GM18868 (cell line): ENCODE data around the gene TCF12.

Experiments used
- ATAC-seq: cut with Tn5 transposase; IDR thresholded peaks from one replicate; pipeline ENCODE4 v1.9.1; 2021; ENCODE audit warnings: mild to moderate bottlenecking, moderate library complexity; ENCODE audit not compliant: unreplicated experiment

Gene TCF12

DNA sequence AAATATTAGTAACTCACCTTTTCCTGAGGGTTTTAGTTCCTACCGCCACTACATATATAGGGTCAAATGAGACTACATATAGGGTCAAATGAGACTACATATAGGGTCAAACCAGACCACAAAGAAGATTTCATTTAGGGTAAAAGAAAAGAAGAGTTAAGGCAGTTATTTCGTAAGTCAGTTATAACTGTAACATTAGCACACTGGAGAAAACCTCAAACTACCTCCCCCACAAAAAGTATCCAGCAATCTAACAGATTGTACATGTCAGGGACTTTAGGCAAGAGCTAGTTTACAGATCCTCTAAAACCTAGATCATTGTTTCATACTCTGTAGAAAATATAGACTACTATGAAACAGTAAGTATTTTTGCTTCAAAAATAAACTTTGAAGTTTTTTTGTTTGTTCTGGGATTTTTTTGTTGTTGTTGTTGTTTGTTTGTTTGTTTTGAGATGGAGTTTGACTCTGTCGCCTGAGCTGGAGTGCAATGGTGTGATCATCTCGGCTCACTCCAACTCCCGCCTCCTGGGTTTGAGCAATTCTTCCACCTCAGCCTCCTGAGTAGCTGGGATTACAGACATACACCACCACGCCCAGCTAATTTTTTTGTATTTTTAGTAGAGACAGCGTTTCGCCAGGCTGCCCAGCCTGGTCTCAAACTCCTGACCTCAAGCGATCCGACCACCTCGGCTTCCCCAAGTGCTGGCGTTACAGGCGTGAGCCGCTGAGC lies 365.5 kb downstream of the TCF12 start:
- ATAC-seq: no peak

DNA sequence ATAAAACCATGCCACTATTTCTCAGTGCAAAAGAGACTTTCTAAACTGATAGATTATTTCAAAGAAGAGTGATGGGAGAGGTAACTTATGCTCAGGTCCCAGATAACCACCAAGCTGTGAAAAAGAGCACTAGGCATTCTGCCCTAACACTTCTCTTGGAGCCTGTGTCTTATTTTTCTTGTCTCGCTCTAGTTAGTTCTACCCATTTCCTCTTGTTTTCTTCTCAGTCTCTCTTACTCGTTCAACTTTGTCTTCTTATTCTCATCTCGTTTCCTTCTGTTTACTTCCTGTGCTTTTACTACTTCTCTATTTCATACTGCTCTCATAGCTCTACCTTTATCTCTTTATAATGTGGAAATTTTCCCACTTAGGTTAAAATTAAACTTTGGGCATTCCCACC lies 366.1 kb downstream of the TCF12 start:
- ATAC-seq: no peak

DNA sequence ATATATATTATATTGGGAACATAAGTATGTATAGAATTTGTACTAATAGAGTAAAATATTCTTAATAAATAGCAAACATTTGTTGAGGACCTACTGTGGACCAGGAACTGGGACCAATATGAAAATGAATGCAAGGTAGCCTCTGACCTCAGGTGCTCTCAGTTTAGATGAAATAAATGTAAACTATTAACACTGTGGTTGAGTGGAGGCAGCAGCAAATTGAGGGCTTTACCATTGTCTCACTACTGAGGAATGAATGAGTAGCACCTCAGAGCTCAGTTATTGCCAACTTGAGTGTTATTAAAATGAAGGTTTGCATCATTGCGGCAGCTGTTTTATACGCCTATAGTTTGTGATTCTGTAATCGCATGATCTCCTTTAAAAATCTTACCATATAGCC lies 366.9 kb downstream of the TCF12 start:
- no peak for ATAC-seq

DNA sequence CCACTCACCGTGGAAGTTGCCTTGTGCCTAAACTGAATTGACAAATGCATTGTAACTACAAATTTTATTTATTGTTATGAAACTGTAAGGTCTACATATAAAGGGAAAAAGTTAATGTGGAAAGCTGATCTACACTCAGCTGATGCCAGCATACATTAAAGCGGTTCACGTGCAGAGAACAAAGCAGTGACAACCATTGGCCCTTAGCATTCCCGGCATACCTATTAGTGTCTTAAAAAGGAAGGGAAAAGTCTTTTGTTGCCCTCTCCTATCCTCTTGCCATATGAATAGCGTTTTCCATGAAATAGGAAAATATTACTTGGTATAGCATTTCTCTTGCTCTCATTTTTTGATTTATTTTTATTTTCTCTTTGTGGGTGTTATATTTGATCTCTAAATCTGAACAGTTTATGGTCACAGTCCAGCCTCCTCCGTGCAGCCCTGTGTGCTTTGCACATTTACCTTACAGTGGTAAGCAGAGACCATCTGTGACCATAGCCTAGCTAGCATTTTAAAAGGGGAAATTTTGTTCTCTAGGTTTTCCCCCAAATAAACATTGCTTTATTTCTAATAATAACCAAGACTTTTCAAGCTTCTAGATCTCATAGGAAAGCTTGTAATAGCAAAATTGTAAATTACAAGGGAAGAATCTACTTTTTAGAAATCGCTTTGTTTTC lies 368.1 kb downstream of the TCF12 start:
- no peak for ATAC-seq

DNA sequence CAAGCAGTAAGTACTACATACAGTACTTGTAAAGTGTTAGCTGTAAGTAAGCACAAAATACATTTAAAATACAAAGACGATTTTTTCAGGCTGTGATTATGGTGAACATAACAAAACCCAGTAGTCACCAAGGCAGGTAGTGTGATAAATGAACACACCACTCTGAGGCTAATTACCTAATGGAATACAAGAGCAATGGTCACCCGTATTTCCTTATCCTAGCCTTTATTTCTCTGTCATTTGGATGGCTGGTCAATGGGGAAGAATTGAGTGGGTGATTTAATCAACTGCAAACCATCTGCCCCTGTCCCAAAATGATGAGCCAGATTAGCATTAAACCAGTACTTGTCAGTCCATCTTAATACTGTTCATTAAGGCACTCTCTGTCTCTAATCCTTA lies 368.7 kb downstream of the TCF12 start:
- no peak for ATAC-seq

DNA sequence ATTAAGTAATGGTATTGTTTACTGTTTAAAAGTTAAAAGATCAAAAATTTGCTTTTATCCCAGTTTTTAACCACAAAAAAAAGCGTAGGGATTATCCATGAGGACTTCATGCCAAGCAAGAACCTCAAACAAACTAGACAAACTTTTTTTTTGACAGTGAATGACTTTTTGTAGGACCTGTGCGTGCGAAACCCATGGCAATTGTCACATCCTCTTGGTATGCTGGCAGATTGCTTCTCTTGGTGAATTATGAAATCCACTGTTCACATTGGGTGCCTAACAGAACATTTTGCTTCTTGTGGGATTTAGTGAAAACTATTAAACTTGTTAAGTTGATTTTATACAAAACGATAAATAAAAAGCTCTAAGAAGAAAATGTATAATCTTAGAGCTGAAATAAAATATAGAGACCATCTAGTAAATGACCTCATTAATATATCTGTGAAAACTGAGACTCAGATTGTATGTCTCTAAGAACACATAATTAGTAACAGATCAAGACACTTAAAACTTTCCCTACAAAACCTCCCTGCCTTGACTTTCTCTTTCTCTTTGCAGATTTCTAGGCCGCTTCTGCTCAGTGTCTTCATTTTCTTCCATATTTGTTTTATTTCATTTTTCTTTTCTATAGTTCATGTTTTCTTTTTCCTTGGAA lies 370.6 kb downstream of the TCF12 start:
- no peak for ATAC-seq

DNA sequence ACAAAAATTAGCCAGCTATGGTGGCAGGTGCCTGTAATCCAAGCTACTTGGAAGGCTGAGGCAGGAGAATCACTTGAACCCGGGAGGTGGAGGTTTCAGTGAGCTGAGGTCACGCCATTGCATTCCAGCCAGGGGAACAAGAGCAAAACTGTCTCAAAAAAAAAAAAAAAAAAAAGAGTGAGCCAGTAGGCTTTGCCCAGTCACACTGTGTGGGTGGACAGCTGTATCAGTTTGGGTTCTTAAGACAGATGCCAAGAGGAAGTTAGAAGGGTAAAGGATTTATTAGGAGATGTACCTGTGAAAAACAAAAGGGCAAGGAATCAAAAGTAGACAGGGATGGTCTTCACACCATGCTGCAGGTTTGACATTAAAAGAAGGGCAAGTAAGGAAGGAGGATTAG lies 371.7 kb downstream of the TCF12 start:
- ATAC-seq: no peak

DNA sequence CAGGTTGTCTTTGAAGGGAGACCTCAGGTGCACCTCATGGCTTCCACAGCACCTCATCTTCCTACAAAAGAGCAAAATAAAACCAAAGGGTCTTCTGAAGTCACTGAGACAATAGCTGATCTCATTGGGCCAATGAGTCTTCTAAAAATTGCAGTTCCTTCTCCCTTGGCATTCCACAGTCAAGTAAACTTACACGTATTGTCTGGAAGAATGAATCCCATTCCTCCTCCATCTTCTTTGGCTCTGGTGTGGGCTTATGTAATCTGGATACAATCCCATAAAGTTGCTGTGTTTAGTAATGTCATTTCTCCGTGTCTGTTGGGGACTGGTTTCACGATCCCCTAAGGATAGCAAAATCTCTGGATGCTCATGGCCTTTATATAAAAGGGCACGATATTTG lies 372.4 kb downstream of the TCF12 start:
- ATAC-seq: no peak

DNA sequence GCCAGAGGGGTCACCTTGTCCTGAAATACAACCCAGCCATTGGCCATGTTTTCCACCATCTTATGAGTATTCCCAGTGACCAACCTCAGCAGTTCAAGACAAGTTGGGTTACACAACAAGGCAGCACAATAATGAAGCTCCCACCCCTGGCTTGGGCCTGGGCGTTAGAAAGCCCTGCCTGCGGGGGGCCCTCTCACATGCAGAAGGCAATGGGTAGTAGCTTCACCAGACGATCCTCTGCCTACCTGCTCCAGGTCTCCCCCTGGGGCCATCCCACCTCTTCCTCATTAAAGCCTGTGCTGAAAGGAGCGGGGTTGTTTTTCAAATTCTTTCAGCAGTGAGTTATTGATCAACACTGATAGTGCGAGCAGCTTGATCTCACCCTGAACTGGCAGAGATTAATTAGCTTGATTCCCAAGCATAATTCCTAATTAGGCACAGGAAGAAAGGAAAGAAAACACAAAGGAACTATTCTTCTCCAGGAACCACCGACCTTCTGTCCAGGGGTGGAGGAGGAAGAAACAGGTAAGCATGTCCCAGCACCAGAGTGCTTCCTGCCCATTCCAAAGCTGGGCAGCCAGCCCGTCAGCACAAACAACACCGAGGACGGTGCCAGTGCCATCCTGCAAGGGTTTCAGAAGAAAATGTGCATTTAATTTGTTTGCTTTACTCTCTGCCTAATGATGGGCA lies 378.2 kb downstream of the TCF12 start:
- no peak for ATAC-seq

DNA sequence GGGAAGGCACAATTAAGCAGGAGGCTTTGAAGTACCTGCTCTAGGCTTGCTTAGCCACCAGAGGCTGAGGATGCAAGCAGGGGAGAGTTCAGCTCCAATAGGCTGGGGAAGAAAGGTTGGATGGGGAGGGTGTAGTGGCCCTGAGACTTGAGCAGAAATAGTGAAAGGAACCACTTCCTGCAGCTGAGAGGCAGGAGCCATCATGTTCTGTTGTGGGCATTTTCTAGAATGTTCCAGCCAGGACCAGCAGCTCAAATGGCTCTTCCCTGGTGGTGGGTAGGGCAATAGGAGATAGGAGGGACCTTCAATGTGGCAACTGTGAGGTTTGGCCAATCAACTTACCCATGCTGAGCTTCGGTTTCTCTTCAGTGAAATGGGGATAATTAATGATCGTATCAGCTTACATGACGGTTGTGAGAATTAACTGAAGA lies 378.7 kb downstream of the TCF12 start:
- no peak for ATAC-seq

DNA sequence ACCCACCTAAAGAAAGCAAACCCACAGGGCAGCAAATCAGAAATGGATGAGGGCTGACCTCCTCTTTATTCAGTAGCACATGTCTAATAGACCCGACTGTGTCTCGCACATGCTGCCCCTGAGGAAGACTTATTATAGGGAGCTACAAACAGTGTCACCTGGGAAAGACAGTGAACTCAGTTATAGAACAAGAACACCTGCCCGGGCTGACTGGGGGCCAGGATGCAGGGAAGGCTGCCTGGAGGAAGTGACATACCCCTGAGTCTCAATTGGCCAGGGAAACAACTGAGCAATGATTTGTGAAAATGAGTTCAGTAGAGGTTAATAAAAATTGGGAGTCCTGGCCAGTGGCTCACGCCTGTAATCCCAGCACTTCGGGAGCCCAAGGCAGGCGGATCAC lies 379.2 kb downstream of the TCF12 start:
- no peak for ATAC-seq

DNA sequence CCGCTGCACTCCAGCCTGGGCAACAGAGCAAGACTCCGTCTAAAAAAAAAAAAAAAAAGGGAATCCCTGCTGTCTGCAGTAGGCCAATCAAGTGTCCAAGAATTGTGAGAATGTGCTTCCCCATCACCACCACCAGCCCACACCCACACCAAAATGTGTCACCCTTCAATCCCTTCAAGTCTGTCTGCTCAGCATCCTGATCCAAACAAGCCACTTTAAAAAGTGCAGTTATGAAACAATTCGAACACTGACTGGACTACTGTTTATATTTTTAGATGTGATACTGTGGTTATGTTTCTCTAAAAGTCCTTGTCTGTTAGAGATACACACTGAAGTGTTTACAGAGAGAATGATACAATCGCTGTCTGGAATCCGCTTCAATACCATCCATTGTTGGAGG lies 379.8 kb downstream of the TCF12 start:
- no peak for ATAC-seq

DNA sequence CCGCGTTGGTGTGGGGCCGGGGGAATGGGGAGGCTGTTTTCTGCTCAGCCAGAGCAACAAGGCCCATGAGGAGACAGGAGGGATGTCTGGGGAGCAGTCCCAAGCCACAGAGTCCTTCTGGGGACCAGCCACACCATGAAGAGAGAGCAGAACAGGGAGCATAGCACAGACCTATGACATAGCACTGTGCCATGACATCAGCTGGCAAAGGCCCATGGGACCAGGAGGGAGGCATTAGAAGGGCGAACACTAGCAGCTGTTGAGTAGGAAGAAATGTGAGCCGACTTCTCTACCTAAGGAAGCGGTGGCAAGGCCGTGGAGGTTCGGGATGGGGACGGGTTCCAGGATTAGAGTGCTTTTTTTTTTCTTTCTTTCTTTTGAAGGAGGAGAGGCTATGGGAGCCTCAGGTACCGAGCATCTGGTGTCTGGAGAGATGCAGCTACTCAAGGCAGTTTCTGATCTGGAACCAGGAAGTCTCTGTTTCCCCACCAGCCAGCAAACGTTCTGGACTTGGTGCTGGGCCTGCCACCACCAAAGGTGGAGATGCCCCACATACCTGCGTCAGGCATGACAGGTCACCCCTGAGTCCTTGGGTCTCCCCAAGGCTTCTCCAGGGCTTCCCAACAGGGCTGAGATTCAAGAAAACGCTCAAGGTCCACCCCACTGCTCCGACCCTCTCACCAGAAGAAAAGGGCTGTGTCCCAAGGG lies 380.6 kb downstream of the TCF12 start:
- ATAC-seq: no peak

DNA sequence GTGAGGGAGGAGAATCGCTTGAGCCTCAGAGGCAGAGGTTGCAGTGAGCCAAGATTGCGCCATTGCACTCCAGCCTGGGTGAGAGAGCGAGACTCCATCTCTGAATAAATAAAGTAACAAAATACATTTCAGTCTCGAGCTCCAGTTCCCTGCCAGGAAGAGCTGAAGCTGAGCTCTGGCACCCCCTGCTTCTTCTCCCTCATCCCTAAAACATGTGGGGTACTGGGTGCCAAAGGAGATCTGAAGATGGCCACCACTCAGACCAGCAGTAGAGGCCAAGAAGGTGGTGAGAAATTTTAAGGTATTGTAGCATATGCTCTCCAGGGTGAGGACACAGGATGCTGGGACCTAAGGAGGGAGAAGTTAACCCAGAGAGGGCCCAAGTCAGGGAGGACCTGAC lies 382.9 kb downstream of the TCF12 start:
- ATAC-seq: no peak

DNA sequence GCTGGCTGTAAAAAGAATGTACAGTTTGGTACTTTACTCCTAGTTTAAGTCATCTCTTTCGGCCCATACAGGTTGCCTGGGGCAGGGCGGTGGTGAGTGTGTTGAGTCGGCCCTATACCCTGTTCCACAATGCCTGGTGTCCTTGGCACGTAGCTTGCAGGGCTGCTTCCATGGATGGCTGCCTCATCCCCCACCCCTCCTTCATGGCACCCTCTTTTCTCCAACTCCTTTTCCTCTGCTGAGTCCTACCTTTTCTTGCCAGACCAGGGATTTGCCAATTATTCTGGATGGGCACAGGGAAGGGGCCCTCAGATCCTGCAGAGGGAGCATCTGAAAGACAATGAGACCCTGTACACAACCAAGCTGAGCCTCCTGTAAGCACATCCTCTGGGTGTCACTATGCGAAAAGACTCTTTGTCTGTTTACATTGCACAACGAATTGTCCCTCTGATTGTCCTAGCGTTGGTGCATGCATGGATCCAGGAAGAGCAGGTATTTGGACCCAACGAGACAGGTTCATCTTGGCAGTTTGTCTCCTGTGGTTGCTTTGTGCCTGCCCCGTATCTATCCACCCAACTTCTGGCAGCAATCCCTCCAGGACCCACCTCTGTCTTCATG lies 384.3 kb downstream of the TCF12 start:
- no peak for ATAC-seq

DNA sequence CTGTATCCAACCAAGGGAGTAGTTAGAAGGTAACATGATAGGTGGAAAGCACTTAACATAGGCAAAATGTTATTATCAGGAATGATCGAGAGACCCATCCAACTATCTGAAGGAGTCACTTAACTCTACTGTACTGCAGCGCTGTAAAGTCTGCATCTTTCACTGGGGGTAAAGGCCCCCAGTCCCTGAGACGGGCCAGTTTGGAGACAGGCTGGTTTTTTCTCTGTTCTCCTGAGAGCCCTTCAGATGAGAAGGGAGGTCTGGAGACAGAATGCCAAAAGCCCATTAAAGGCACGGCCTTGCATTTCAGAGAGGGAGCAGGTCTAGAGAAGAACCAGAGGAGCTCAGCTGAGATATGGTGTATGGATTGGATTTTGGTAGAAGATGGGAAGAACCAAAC lies 386.6 kb downstream of the TCF12 start:
- no peak for ATAC-seq

DNA sequence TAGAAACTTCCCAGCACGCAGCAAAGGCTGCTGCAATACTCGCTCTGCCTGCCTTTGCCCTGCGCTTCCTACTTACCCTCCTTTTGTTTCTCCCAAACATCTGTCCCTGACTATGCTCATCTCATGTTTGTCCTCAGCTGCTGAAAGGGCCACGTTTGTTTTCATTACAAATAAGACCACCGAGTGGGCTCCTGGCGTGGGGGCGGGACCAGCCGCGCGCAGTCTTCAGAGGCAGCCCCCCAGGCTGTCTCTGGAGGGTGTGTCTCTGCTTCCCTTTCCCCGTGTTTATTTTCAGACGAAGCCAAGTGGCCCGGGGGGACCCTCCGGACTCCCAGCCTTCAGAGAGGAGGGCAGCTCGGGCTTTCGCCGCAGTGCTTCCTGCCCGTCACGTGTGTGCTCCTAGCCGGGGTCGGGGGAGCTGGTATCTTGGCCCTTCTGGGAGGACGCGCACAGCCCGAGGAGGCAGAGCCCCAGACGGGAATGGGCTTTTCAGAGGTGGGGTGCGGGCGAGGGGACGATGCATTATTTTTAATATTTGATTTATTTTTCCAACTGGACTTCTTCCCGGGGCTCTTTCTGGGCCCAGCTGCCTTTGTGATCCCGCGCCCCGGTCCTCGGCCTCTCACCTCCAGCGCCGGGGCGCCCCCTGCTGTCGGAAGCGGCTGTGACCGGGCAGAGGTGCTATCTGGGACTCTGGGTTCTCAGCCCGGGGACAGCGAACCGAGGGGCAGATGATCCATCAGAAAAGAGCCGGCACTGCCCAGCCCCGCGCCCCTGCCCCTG lies 387.9 kb downstream of the TCF12 start:
- peak; percentile 77 for ATAC-seq

DNA sequence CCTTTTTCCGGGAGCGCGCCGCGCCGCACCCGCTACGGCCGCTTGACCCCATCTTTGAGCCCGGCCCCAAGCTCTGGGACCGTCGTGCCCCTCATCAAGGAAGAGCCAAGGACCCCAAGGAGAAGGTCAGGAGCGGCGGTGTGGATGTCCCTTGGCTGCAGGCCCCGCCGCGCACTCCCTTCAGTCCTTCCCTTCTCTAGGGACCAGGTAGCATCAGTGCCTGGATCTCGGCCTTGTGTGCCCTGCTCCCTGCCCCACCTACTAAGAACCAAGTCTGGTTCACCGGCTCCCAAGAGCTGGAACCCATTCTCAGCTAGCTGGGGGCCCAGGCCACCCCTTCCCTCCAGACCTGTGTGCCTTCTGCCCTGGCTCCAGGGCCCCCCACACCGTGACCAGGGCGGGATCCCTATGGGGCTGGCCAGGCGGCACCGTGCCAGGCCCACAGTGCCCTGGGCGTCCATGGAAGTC lies 388.5 kb downstream of the TCF12 start:
- ATAC-seq: no peak

DNA sequence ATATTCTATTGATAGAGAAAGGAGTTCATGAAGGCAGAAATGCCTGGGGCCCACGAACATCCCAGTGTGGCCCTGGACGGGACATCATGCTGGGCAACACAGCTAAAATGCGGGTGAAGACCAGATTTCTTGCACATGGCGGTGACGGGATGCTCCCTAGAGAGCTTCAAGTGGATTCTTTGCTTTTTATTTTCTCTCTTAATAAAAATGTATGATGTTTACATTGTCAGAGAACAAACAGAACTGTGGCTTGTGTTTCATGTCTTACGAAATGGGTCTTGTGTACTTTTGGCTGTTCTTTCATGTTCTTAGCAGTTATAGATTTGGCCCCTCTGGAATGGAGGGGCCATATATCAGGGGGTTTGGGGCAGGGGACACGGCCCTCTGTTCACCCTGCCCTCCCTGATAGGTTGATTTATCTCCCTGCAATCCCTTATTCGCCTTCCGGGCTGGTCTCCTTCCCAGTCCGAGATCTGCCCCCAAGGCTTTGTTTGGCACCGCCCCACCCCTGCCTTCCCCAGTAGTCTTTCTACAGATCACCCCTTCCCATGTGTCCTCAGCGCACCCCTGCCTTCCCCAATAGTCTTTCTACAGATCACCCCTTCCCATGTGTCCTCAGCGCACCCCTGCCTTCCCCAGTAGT lies 389.2 kb downstream of the TCF12 start:
- ATAC-seq: no peak
